Measurements from ENCODE around the gene HBG2.

The HBG2 gene

DNA sequence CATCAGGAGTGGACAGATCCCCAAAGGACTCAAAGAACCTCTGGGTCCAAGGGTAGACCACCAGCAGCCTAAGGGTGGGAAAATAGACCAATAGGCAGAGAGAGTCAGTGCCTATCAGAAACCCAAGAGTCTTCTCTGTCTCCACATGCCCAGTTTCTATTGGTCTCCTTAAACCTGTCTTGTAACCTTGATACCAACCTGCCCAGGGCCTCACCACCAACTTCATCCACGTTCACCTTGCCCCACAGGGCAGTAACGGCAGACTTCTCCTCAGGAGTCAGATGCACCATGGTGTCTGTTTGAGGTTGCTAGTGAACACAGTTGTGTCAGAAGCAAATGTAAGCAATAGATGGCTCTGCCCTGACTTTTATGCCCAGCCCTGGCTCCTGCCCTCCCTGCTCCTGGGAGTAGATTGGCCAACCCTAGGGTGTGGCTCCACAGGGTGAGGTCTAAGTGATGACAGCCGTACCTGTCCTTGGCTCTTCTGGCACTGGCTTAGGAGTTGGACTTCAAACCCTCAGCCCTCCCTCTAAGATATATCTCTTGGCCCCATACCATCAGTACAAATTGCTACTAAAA is 27.8 kb downstream of the HBG2 start, which contains the start of gene HBB:
TSS of gene HBB (minus strand) at position 340 of the 579 bp plus-strand sequence. CDS start at position 290, 50 bp downstream.
- no peak for DNase-seq

DNA sequence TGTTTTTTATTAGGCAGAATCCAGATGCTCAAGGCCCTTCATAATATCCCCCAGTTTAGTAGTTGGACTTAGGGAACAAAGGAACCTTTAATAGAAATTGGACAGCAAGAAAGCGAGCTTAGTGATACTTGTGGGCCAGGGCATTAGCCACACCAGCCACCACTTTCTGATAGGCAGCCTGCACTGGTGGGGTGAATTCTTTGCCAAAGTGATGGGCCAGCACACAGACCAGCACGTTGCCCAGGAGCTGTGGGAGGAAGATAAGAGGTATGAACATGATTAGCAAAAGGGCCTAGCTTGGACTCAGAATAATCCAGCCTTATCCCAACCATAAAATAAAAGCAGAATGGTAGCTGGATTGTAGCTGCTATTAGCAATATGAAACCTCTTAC is 29.1 kb downstream of the HBG2 start:
- no peak for DNase-seq

DNA sequence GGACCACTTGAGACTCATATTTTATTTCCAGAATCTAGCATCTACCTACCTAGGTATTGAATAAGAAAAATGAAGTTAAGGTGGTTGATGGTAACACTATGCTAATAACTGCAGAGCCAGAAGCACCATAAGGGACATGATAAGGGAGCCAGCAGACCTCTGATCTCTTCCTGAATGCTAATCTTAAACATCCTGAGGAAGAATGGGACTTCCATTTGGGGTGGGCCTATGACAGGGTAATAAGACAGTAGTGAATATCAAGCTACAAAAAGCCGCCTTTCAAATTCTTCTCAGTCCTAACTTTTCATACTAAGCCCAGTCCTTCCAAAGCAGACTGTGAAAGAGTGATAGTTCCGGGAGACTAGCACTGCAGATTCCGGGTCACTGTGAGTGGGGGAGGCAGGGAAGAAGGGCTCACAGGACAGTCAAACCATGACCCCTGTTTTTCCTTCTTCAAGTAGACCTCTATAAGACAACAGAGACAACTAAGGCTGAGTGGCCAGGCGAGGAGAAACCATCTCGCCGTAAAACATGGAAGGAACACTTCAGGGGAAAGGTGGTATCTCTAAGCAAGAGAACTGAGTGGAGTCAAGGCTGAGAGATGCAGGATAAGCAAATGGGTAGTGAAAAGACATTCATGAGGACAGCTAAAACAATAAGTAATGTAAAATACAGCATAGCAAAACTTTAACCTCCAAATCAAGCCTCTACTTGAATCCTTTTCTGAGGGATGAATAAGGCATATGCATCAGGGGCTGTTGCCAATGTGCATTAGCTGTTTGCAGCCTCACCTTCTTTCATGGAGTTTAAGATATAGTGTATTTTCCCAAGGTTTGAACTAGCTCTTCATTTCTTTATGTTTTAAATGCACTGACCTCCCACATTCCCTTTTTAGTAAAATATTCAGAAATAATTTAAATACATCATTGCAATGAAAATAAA is 29.8 kb downstream of the HBG2 start:
- no peak for DNase-seq

DNA sequence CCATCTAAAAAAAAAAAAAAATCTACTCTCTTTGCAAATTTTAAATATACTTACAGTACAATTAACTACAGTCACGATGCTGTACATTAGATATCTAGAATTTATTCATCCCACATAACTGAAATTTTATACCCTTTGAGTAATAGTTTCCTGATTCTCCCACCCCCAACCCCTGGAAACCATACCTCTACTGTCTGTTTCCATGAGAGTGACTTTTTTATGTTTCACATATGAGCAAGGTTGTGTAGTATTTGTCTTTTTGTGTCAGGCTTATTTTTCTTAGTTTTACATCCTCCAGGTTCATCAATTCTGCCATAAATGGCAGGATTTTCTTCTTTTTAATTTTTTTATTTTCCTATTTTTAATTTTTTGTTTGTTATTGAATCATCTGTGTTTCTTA is 30.9 kb downstream of the HBG2 start:
- DNase-seq, result no peak

DNA sequence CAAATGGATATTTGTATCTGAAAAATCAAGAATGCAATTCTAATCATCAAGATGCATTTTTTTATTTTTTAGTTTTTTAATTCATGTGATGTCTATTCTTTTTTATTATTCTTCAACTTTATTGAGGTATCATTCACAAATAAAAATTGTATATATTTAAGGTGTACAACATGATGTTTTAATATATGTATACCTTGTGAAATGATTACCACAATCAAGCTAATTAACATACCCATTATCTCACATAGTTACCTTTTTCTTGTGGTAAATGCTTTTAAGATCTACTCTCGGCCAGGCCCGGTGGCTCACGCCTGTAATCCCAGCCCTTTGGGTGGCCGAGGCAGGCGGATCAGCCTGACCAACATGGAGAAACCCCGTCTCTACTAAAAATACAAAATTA is 31.4 kb downstream of the HBG2 start:
- no peak for DNase-seq

DNA sequence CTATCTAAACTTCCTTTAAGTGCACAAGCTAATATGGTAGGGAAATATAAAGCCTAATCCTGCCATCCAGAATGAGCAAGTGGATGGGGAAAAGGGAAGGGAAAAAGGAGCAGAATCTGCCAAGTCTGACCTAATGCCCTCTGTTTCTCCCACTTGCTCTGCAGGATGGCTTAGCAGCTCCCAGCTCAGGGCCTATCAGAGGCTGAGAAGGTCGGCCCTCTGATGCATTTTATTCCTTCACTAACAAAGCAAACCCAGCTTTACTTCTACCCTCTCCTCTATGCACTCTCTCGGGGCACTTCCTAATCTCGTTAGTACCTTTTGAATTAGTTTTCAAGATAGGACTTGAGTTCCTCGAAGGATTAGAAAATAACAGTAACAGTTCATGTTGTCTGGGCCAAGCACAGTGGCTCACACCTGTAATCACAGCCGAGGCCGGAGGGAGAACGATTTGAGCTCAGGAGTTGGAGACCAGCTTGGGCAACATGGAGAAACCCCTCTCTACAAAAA is 44.1 kb downstream of the HBG2 start:
- no peak for DNase-seq

DNA sequence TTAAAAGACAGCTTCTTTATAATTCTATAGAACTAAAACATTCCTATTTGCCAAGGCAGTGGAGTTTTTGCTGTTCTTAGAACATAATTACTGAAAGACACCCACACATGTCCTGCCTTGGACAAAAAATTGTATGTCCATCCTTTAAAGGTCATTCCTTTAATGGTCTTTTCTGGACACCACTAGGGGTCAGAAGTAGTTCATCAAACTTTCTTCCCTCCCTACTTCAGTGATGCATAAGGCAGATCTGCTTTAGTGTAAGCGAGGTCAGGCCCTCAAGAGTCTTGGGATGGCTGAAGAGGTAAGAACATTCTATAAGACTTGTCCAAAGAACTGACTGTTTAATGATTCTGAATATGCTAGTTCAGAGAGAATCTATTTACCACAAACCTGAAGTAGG is 49.8 kb downstream of the HBG2 start:
- DNase-seq, result no peak

DNA sequence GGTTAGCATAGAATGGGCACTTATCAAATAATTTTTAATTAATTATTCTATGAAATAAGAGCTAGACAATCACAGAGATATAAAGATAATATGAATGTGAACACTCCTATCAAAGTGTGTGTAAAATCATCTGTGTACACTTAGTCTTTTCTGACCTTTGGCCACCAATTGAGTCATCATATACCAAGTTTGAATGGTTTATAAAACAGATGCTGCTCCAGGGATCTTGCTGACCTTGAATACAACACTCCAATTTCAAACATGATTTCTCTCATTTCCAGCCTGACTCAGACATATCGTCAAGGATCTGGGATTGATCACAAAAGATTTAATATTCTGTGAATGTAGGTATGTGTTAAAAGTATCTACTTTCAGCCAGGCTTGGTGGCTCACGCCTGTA is 51.2 kb downstream of the HBG2 start:
- no peak for DNase-seq

Measured in NCI-H1092 (cell line).